OCI-LY7 (cell line): ENCODE results near the gene MARK4. TPM values are rescaled to one million over a fixed set of nuclear protein-coding genes. Genes with fewer than 3 reads are reported as not detected.

Experiments used
- BruUV-seq: library from RNA; stranded (reverse); fragments of 400-500 nt; replicated peaks from 2 replicates; lab custom pipeline; 2021; lab: Mats Ljungman, UMichigan
- CTCF ChIA-PET: fragments of 300-600 bp; sonication (Branson Sonifier 250); formaldehyde crosslinking; loops from one replicate; lab custom pipeline; 2022; ENCODE audit warnings: antibody characterized with exemption; ENCODE audit not compliant: unreplicated experiment; lab: Charles Lee
- POLR2A ChIA-PET: fragments of 300-600 bp; sonication (Branson Sonifier 250); formaldehyde crosslinking; loops from one replicate; lab custom pipeline; 2022; ENCODE audit warnings: antibody characterized with exemption; lab: Charles Lee
- DNase-seq: peaks from one replicate; pipeline ENCODE4 v3.0.0-alpha.2; 2015; ENCODE audit warnings: low spot score
- H2AFZ ChIP-seq: fragments of 200-600 bp; sonication (generic), shearing (Covaris generic); 2 replicates; pipeline ENCODE4 v1.6.1; 2014; ENCODE audit warnings: mild to moderate bottlenecking, antibody characterized with exemption, low read length, moderate library complexity
- H3K27ac ChIP-seq: fragments of 200-600 bp; sonication (generic); 2 replicates; pipeline ENCODE4 v1.5.1; 2014; ENCODE audit warnings: mixed run types, low read depth, mild to moderate bottlenecking, moderate library complexity, low read length, inconsistent platforms; ENCODE audit not compliant: poor library complexity, severe bottlenecking
- H3K36me3 ChIP-seq: fragments of 200-600 bp; sonication (generic); 2 replicates; pipeline ENCODE4 v1.6.1; 2014; ENCODE audit warnings: mild to moderate bottlenecking, antibody characterized with exemption, low read length, moderate library complexity, mixed read lengths; ENCODE audit not compliant: insufficient read depth
- H3K4me1 ChIP-seq: fragments of 200-600 bp; sonication (generic); 2 replicates; pipeline ENCODE4 v1.5.1; 2014; ENCODE audit warnings: mild to moderate bottlenecking, low read length; ENCODE audit not compliant: insufficient read depth, poor library complexity, severe bottlenecking
- H3K4me2 ChIP-seq: fragments of 200-600 bp; sonication (generic); 2 replicates; pipeline ENCODE4 v1.6.1; 2014; ENCODE audit warnings: mild to moderate bottlenecking, low read length
- H3K4me3 ChIP-seq: fragments of 200-600 bp; sonication (generic); 2 replicates; pipeline ENCODE4 v1.5.1; 2014; ENCODE audit warnings: mild to moderate bottlenecking, low read depth, low read length; ENCODE audit not compliant: poor library complexity, severe bottlenecking
- H3K79me2 ChIP-seq: fragments of 200-600 bp; sonication (generic); 2 replicates; pipeline ENCODE4 v1.6.1; 2016; ENCODE audit warnings: low read depth, mild to moderate bottlenecking, low read length, moderate library complexity, mixed read lengths; ENCODE audit not compliant: insufficient read depth
- H3K9me2 ChIP-seq: fragments of 200-600 bp; sonication (generic); 2 replicates; pipeline ENCODE4 v1.6.1; 2016; ENCODE audit warnings: mild to moderate bottlenecking, low read length, mixed read lengths; ENCODE audit not compliant: insufficient read depth
- H3K9me3 ChIP-seq: fragments of 200-600 bp; sonication (generic); 2 replicates; pipeline ENCODE4 v1.6.1; 2014; ENCODE audit warnings: mild to moderate bottlenecking, mixed run types, low read length, mixed read lengths
- H4K20me1 ChIP-seq: fragments of 200-600 bp; sonication (generic); 2 replicates; pipeline ENCODE4 v1.6.1; 2014; ENCODE audit warnings: mild to moderate bottlenecking, antibody characterized with exemption, low read length, moderate library complexity, mixed read lengths; ENCODE audit not compliant: insufficient read depth
- CTCF ChIP-seq: fragments of 200-600 bp; sonication (generic); conservative IDR thresholded peaks from 2 replicates; pipeline ENCODE4 v1.5.1; 2014; ENCODE audit warnings: mild to moderate bottlenecking, antibody characterized with exemption, low read length, moderate library complexity, mixed read lengths
- EZH2phosphoT487 ChIP-seq: fragments of 200-600 bp; sonication (generic); IDR thresholded peaks from 2 replicates; pipeline ENCODE4 v1.6.1; 2018; ENCODE audit warnings: low read depth, borderline replicate concordance, mild to moderate bottlenecking, mixed run types, antibody characterized with exemption, low read length, moderate library complexity, mixed read lengths
- intact Hi-C: fragments of 100-400 bp; cut with micrococcal nuclease; formaldehyde crosslinking; loops from one replicate; pipeline ENCODE4 v1.10.0; 2022; ENCODE audit not compliant: unreplicated experiment
- total RNA-seq, 2 experiments: library from RNA; depleted of rRNA in 1 of 2; stranded (reverse); fragments of >200 nt in 1 of 2; shearing (Covaris generic) in 1 of 2; gene quantifications; 2 replicates each; pipeline ENCODE4 v1.2.3, GENCODE V29; 2014 to 2022

The MARK4 gene
- total RNA-seq, 2 experiments from 2014 or later: 14.2 to 24.5 TPM

- Histone ChIP-seq H3K4me3 (no peak overlapping the region), H3K27ac (no peak overlapping the region), H4K20me1 (no peaks in the 10 kb centered on the region), H3K4me1 (peaks cover 22% of the 10 kb centered on the region), H3K79me2 (no peaks in the 10 kb centered on the region), H3K4me2 (no peak overlapping the region), H3K36me3 (no peaks in the 10 kb centered on the region), H3K9me3 (no peaks in the 10 kb centered on the region), H2AFZ (no peak overlapping the region), H3K9me2 (no peaks in the 10 kb centered on the region)
- DNase-seq: no peak
- no peak for TF ChIP-seq EZH2phosphoT487
- no peak for TF ChIP-seq CTCF
- intact Hi-C loops: no loop called here
- ChIA-PET POLR2A (no interaction called here), CTCF (no interaction called here)
- no TSS peak for BruUV-seq
These were observed 4.6 kb downstream of the MARK4 start for GRCh38 chr19:45255611-45256157.

- Histone ChIP-seq H3K4me2 (no peak overlapping the region), H3K36me3 (no peaks in the 10 kb centered on the region), H3K79me2 (no peaks in the 10 kb centered on the region), H3K9me2 (no peaks in the 10 kb centered on the region), H3K9me3 (no peaks in the 10 kb centered on the region), H2AFZ (no peak overlapping the region), H4K20me1 (no peaks in the 10 kb centered on the region), H3K4me3 (no peak overlapping the region), H3K4me1 (peaks cover 22% of the 10 kb centered on the region), H3K27ac (no peak overlapping the region)
- intact Hi-C loops: no loop called here
- TF ChIP-seq CTCF: no peak
- no TSS peak for BruUV-seq
- CTCF ChIA-PET: interaction anchor here (0.5 kb wide), 1 partner anchor 1588 kb away, joined by 4 read pairs; no protein-coding TSS in a partner anchor
- DNase-seq: no peak
- POLR2A ChIA-PET: interaction anchor here (0.9 kb wide), 1 partner anchor 373 kb away, joined by 3 read pairs; no protein-coding TSS in a partner anchor
These were observed 5.8 kb downstream of the MARK4 start for GRCh38 chr19:45256836-45257235.

GRCh38 chr19:45258862-45259261 is 7.8 kb downstream of the MARK4 start:
- Histone ChIP-seq H3K9me3 (no peaks in the 10 kb centered on the region), H2AFZ (no peak overlapping the region), H3K4me3 (no peak overlapping the region), H3K9me2 (no peaks in the 10 kb centered on the region), H3K4me1 (peaks cover 4% of the 10 kb centered on the region), H3K4me2 (no peak overlapping the region), H4K20me1 (no peaks in the 10 kb centered on the region), H3K27ac (no peak overlapping the region), H3K79me2 (no peaks in the 10 kb centered on the region), H3K36me3 (no peaks in the 10 kb centered on the region)
- BruUV-seq: no TSS peak
- DNase-seq: no peak
- intact Hi-C loops: no loop called here
- POLR2A ChIA-PET: no interaction called here
- CTCF ChIA-PET: no interaction called here
- TF ChIP-seq CTCF (no peak), EZH2phosphoT487 (no peak)
